Skeletal muscle satellite cell (primary cell): ENCODE results near the gene WWOX. TPM values are rescaled to one million over a fixed set of nuclear protein-coding genes. Genes with fewer than 3 reads are reported as not detected.
"Not testable (repeated sequence)": the region's sequence is repeated elsewhere in the genome, so short reads cannot be mapped to it uniquely, and the experiment has no call there.

Experiments used
- H3K27me3 ChIP-seq: 2 replicates; pipeline ENCODE4 v1.7.0; 2013; ENCODE audit warnings: low read length; ENCODE audit not compliant: control insufficient read depth, insufficient read depth
- H3K36me3 ChIP-seq: 2 replicates; pipeline ENCODE4 v1.7.0; 2013; ENCODE audit warnings: mild to moderate bottlenecking, control low read depth, low read length; ENCODE audit not compliant: insufficient read depth
- H3K4me1 ChIP-seq: 2 replicates; pipeline ENCODE4 v1.7.0; 2013; ENCODE audit warnings: low read length; ENCODE audit not compliant: control insufficient read depth, insufficient read depth
- H3K4me2 ChIP-seq: 2 replicates; pipeline ENCODE4 v1.7.0; 2013; ENCODE audit warnings: mild to moderate bottlenecking, low read length
- H3K4me3 ChIP-seq: 2 replicates; pipeline ENCODE4 v1.7.0; 2013; ENCODE audit warnings: low read length
- H3K9ac ChIP-seq: 2 replicates; pipeline ENCODE4 v1.7.0; 2013; ENCODE audit warnings: mild to moderate bottlenecking, low read depth, low read length, moderate library complexity
- H3K9me3 ChIP-seq: replicated peaks from 2 replicates; pipeline ENCODE4 v1.7.0; 2013; ENCODE audit warnings: mild to moderate bottlenecking, control low read depth, low read length
- small RNA-seq: library from RNA; depleted of rRNA; stranded (forward); fragments of <200 nt; gene quantifications from one replicate; pipeline ENCODE3, GENCODE V24; 2012

The WWOX gene

DNA sequence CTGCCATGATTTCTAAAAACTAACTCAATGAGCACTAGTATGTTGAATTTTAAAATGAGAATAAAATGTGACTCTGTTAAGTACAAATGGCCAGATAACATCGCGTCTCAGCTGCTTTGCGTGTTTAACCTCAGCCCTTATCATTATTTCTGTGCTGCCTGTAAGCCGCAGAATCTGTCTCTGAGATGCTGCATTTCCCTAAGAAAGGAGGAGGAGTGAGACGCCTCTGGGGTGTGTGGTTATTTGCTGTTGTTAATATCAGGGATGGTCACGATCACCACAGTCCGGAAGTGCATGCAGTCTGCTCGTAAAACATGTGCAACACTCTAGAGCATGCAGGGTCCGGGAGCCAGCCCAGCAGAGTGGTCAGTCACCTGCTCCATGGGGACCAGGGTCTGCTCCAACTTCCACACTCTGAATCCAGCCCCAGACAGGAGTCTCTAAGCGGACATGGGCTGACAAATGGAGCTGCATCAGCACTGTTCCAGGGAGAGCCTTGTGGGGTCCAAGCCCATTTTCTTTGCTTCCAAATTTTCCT is 1158.6 kb downstream of the WWOX start:
- no peaks in the 10 kb centered on the region for H3K4me1 ChIP-seq
- H3K4me3 ChIP-seq, result no peak overlapping the region
- H3K27me3 ChIP-seq, result no peaks in the 10 kb centered on the region
- H3K9me3 ChIP-seq, result no peaks in the 10 kb centered on the region
- H3K4me2 ChIP-seq, result no peak overlapping the region
- H3K9ac ChIP-seq, result no peak overlapping the region
- H3K36me3 ChIP-seq, result no peaks in the 10 kb centered on the region

DNA sequence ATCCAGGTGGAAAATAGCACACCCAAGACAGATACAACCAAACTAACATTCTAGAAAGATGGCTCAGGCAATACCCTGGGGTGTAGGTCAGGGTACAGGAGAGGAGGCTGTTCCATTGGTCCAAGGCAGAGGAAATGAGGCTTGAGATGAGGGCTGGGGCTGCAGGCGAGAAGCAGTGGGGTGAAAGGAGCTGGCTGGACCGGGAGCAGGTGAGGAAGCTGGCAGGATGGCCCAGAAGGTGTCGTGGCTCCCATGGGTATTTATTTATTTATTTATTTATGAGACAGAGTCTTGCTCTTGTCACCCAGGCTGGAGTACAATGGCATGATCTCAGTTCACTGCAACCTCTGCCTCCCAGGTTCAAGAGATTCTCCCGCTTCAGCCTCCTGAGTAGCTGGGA is 1161.4 kb downstream of the WWOX start:
- H3K4me3 ChIP-seq, H3K27me3 ChIP-seq, H3K9me3 ChIP-seq, H3K36me3 ChIP-seq, H3K4me1 ChIP-seq, H3K4me2 ChIP-seq, H3K9ac ChIP-seq: not testable (repeated sequence)

DNA sequence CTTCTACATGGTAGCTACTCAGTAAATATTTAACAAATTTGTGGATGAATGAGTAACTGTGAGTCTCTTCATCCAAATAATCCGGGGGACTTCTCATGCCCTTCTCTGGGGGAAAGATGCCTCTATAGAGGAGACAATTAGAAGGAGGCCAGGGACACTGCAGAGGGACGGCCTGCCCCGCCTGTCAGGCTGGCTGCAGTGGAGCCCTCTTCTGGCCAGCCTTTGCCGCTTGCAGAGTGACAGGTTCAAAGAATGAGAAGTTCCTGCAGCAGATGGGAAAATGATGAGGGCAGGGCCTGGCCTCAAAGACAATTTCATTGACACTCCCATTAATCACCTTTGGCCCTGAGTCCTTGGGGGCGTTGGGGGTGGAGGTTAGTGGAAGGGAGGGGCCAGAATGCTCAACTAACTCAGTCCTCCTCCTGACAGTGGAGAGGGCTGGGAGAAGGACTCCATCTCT is 1162.1 kb downstream of the WWOX start:
- Histone ChIP-seq H3K27me3 (no peaks in the 10 kb centered on the region), H3K4me1 (no peaks in the 10 kb centered on the region), H3K4me3 (no peak overlapping the region), H3K9me3 (no peaks in the 10 kb centered on the region), H3K4me2 (no peak overlapping the region), H3K36me3 (no peaks in the 10 kb centered on the region), H3K9ac (no peak overlapping the region)

DNA sequence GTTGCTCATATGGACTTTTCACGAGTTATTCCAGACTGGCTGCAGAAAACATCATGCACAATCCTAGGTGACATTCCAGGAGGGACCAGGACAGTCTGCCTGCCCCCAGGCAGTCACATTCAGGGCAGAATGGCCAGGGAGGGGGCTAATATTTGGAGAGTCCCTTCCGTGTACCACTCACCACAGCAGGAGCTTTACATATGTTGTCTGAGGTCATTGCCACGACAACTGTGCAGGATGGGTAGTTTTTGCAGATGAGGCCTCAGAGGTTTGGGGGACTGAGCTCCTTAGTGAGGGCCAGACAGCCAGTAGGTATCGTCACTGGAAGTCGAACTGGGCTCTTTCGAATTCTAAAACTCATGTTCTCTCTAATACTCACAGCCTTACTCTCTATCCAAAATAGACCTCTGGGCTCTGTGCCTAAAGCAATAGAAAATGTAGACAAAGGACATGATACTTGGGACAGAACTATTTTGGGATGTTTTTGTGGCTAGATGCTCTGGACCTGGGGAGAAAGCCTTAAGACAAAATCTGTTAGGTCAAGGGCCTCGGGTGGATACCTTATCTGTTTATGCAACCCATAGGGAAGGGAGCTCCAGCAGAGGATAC is 1162.6 kb downstream of the WWOX start:
- Histone ChIP-seq H3K9me3 (peaks cover 3% of the 10 kb centered on the region), H3K4me3 (no peak overlapping the region), H3K9ac (no peak overlapping the region), H3K4me2 (no peak overlapping the region), H3K27me3 (no peaks in the 10 kb centered on the region), H3K4me1 (no peaks in the 10 kb centered on the region), H3K36me3 (no peaks in the 10 kb centered on the region)

Small RNAs within 50 kb of the gene (small RNA-seq; reads per million reads assigned to genes)
- gene AC027279.3, result not detected
